Dermis microvascular lymphatic vessel endothelial cell (primary cell): ENCODE results near the gene RIC8B. TPM values are rescaled to one million over a fixed set of nuclear protein-coding genes. Genes with fewer than 3 reads are reported as not detected.

Source experiments
- DNase-seq, 2 donors: peaks; one replicate each; pipeline versions ENCODE4 v3.0.0 to v3.0.0-alpha.2; 2010; ENCODE audit warnings: low read depth in 2 of 2
- total RNA-seq: library from RNA; depleted of rRNA; stranded (reverse); fragments of >200 nt; gene quantifications from 2 replicates; pipeline ENCODE4 v1.2.1, GENCODE V29; 2014

Gene RIC8B
- total RNA-seq, 1 donor from 2014 or later, result 8.2 TPM

GRCh38 chr12:106867651-106868050 is 93.2 kb downstream of the RIC8B start:
- DNase-seq, result no peak

GRCh38 chr12:106868982-106869700 is 94.7 kb downstream of the RIC8B start:
- no peak for DNase-seq

- no peak for DNase-seq
Observed at GRCh38 chr12:106870116-106870515, 95.6 kb downstream of the RIC8B start.

GRCh38 chr12:106871477-106871876 is 97.0 kb downstream of the RIC8B start:
- no peak for DNase-seq

GRCh38 chr12:106873983-106874382 is 99.5 kb downstream of the RIC8B start:
- DNase-seq, result no peak

GRCh38 chr12:106878804-106879203 is 104.3 kb downstream of the RIC8B start:
- DNase-seq, result no peak

GRCh38 chr12:106879612-106880011 is 105.1 kb downstream of the RIC8B start:
- DNase-seq, result no peak

GRCh38 chr12:106883426-106883825 is 108.9 kb downstream of the RIC8B start:
- DNase-seq, result peak in 1 of 2 donors; percentile 3

GRCh38 chr12:106885026-106885425 is 110.5 kb downstream of the RIC8B start:
- no peak for DNase-seq

GRCh38 chr12:106885541-106886249 is 111.2 kb downstream of the RIC8B start:
- DNase-seq, result no peak

GRCh38 chr12:106886932-106887331 is 112.5 kb downstream of the RIC8B start:
- no peak for DNase-seq

- no peak for DNase-seq
Observed at GRCh38 chr12:106888348-106888970, 114.0 kb downstream of the RIC8B start.

- DNase-seq, result no peak
Observed at GRCh38 chr12:106889326-106889725, 114.8 kb downstream of the RIC8B start.

- no peak for DNase-seq
Observed at GRCh38 chr12:106889950-106890626, 115.6 kb downstream of the RIC8B start.

- DNase-seq, result no peak
Observed at GRCh38 chr12:106892075-106892474, 117.6 kb downstream of the RIC8B start.

- DNase-seq, result no peak
Observed at GRCh38 chr12:106893451-106893850, 119.0 kb downstream of the RIC8B start.

- DNase-seq, result no peak
Observed at GRCh38 chr12:106894774-106895173, 120.3 kb downstream of the RIC8B start.

- no peak for DNase-seq
Observed at GRCh38 chr12:106896603-106897002, 122.1 kb downstream of the RIC8B start.

- DNase-seq, result peak in 1 of 2 donors; percentile 15
Observed at GRCh38 chr12:106897082-106897481, 122.6 kb downstream of the RIC8B start.

- no peak for DNase-seq
Observed at GRCh38 chr12:106897981-106898901, 123.8 kb downstream of the RIC8B start.

GRCh38 chr12:106900554-106900953 is 126.1 kb downstream of the RIC8B start:
- no peak for DNase-seq
